IMR-90 (cell line): ENCODE results near the gene ARHGEF1. TPM values are rescaled to one million over a fixed set of nuclear protein-coding genes. Genes with fewer than 3 reads are reported as not detected.

Experiments
- ATAC-seq: fragments of 200-7000 bp; cut with Tn5 transposase; 2 replicates; pipeline ENCODE4 v1.9.1; 2020; ENCODE audit warnings: low read depth, mild to moderate bottlenecking, moderate library complexity
- BruUV-seq: library from RNA; stranded (reverse); fragments of 400-500 nt; replicated peaks from 2 replicates; lab custom pipeline; 2021; lab: Mats Ljungman, UMichigan
- CTCF ChIA-PET: fragments of 300-600 bp; formaldehyde crosslinking; extraction: SDS; loops from one replicate; lab custom pipeline; 2021; ENCODE audit warnings: antibody characterized with exemption; lab: Yijun Ruan, JAX
- POLR2A ChIA-PET: fragments of 300-600 bp; sonication (Branson Sonifier 250); formaldehyde crosslinking; loops from one replicate; lab custom pipeline; 2022; ENCODE audit warnings: antibody characterized with exemption; ENCODE audit not compliant: unreplicated experiment; lab: Charles Lee
- DNase-seq: peaks from one replicate; pipeline ENCODE4 v3.0.0; 2013
- H2AFZ ChIP-seq: replicated peaks from 2 replicates; pipeline ENCODE3; 2013; ENCODE audit warnings: low read length, mild to moderate bottlenecking; ENCODE audit not compliant: poor library complexity
- H2AK5ac ChIP-seq: 2 replicates; pipeline ENCODE4 v1.6.1; 2013; ENCODE audit warnings: low read depth, low read length, inconsistent platforms
- H2AK9ac ChIP-seq: replicated peaks from 2 replicates; pipeline ENCODE3; 2013; ENCODE audit warnings: mild to moderate bottlenecking, low read depth, low read length, moderate library complexity; ENCODE audit not compliant: poor library complexity
- H2BK120ac ChIP-seq: 2 replicates; pipeline ENCODE4 v1.6.1; 2013; ENCODE audit warnings: low read depth, low read length, inconsistent platforms
- H2BK15ac ChIP-seq: 3 replicates; pipeline ENCODE4 v1.6.1; 2013; ENCODE audit warnings: low read depth, low read length, inconsistent platforms
- H2BK20ac ChIP-seq: 2 replicates; pipeline ENCODE4 v1.6.1; 2013; ENCODE audit warnings: low read depth, mild to moderate bottlenecking, inconsistent platforms, low read length, moderate library complexity
- H2BK5ac ChIP-seq: 2 replicates; pipeline ENCODE4 v1.6.1; 2013; ENCODE audit warnings: mild to moderate bottlenecking, low read depth, low read length, inconsistent platforms; ENCODE audit not compliant: poor library complexity, severe bottlenecking
- H3K14ac ChIP-seq: replicated peaks from 2 replicates; pipeline ENCODE4 v1.6.1; 2013; ENCODE audit warnings: low read depth, low read length, inconsistent platforms
- H3K18ac ChIP-seq: 2 replicates; pipeline ENCODE4 v1.6.1; 2013; ENCODE audit warnings: low read depth, low read length, control low read depth
- H3K23ac ChIP-seq: 2 replicates; pipeline ENCODE4 v1.6.1; 2013; ENCODE audit warnings: low read depth, low read length, inconsistent platforms
- H3K27ac ChIP-seq: 2 replicates; pipeline ENCODE4 v1.5.1; 2013; ENCODE audit warnings: mild to moderate bottlenecking, control low read depth, low read length; ENCODE audit not compliant: insufficient read depth
- H3K27me3 ChIP-seq: 2 replicates; pipeline ENCODE4 v1.6.1; 2013; ENCODE audit warnings: low read length; ENCODE audit not compliant: control insufficient read depth, insufficient read depth
- H3K36me3 ChIP-seq: 2 replicates; pipeline ENCODE4 v1.6.1; 2013; ENCODE audit warnings: low read length, mixed read lengths; ENCODE audit not compliant: control insufficient read depth, insufficient read depth
- H3K4ac ChIP-seq: 2 replicates; pipeline ENCODE4 v1.6.1; 2013; ENCODE audit warnings: low read depth, low read length, inconsistent platforms
- H3K4me1 ChIP-seq: 2 replicates; pipeline ENCODE4 v1.6.1; 2013; ENCODE audit warnings: low read length, mixed read lengths; ENCODE audit not compliant: control insufficient read depth, insufficient read depth
- H3K4me2 ChIP-seq: 2 replicates; pipeline ENCODE4 v1.6.1; 2013; ENCODE audit warnings: low read depth, mild to moderate bottlenecking, control low read depth, low read length, moderate library complexity
- H3K4me3 ChIP-seq: 2 replicates; pipeline ENCODE4 v1.5.1; 2013; ENCODE audit warnings: low read depth, mild to moderate bottlenecking, control low read depth, low read length, moderate library complexity; ENCODE audit not compliant: insufficient read depth
- H3K56ac ChIP-seq: 2 replicates; pipeline ENCODE4 v1.6.1; 2013; ENCODE audit warnings: low read length, inconsistent platforms; ENCODE audit not compliant: insufficient read depth; ENCODE audit errors: extremely low read depth
- H3K79me1 ChIP-seq, 2 experiments: 2 replicates each; pipeline ENCODE4 v1.6.1; 2013; ENCODE audit warnings: low read length in 2 of 2, inconsistent platforms in 1 of 2, low read depth in 1 of 2
- H3K9ac ChIP-seq: 2 replicates; pipeline ENCODE4 v1.6.1; 2013; ENCODE audit warnings: low read depth, low read length, control low read depth
- H3K9me1 ChIP-seq: 2 replicates; pipeline ENCODE4 v1.6.1; 2013; ENCODE audit warnings: low read length, inconsistent platforms; ENCODE audit not compliant: insufficient read depth
- H3K9me3 ChIP-seq: 2 replicates; pipeline ENCODE4 v1.6.1; 2013; ENCODE audit warnings: low read length; ENCODE audit not compliant: control insufficient read depth, insufficient read depth
- H4K20me1 ChIP-seq: 2 replicates; pipeline ENCODE4 v1.6.1; 2013; ENCODE audit warnings: low read length, inconsistent platforms; ENCODE audit not compliant: insufficient read depth
- H4K5ac ChIP-seq: 2 replicates; pipeline ENCODE4 v1.6.1; 2013; ENCODE audit warnings: mild to moderate bottlenecking, low read depth, low read length, control low read depth
- H4K8ac ChIP-seq, 2 experiments: 2 replicates each; pipeline ENCODE4 v1.6.1; 2013; ENCODE audit warnings: low read depth in 2 of 2, low read length in 2 of 2, control low read depth in 1 of 2, inconsistent platforms in 1 of 2
- H4K91ac ChIP-seq: 2 replicates; pipeline ENCODE4 v1.6.1; 2013; ENCODE audit warnings: low read depth, low read length, inconsistent platforms; ENCODE audit not compliant: insufficient read depth
- CEBPB ChIP-seq: IDR thresholded peaks from 2 replicates; pipeline ENCODE4 v1.6.1; 2012; ENCODE audit warnings: low read depth, low read length, improper control_type of control experiment
- CTCF ChIP-seq: conservative IDR thresholded peaks from 2 replicates; pipeline ENCODE4 v1.5.1; 2012; ENCODE audit warnings: mild to moderate bottlenecking, low read depth, low read length, improper control_type of control experiment
- MAFK ChIP-seq: IDR thresholded peaks from 2 replicates; pipeline ENCODE4 v1.6.1; 2012; ENCODE audit warnings: low read depth, low read length, improper control_type of control experiment
- MXI1 ChIP-seq: IDR thresholded peaks from 2 replicates; pipeline ENCODE4 v1.6.1; 2012; ENCODE audit warnings: low read depth, mild to moderate bottlenecking, low read length, moderate library complexity, borderline replicate concordance
- RFX5 ChIP-seq: IDR thresholded peaks from 2 replicates; pipeline ENCODE4 v1.8.0; 2012; ENCODE audit warnings: low read depth, mild to moderate bottlenecking, low read length, moderate library complexity
- SMC3 ChIP-seq: fragments of 150-350 bp; IDR thresholded peaks from 2 replicates; pipeline ENCODE4 v1.6.1; 2016; ENCODE audit warnings: low read depth, mild to moderate bottlenecking, antibody characterized with exemption, low read length, moderate library complexity
- USF2 ChIP-seq: fragments of 150-350 bp; IDR thresholded peaks from 2 replicates; pipeline ENCODE4 v1.6.1; 2017; ENCODE audit warnings: mild to moderate bottlenecking, antibody characterized with exemption, low read length, low read depth
- WGBS, 2 experiments: methylation state at CpG; one replicate each; pipeline versions ENCODE4 v1.1.5 to v1.1.7; 2013; ENCODE audit warnings: missing lambda C conversion rate in 2 of 2; ENCODE audit not compliant: insufficient read length in 1 of 2; ENCODE audit errors: extremely low coverage in 2 of 2; 5-methylcytosine and 5-hydroxymethylcytosine counted together
- dilution Hi-C: fragments of 300-500 bp; cut with HindIII; formaldehyde crosslinking; loops from one replicate; pipeline ENCODE4 v1.14.3; 2018; ENCODE audit warnings: low sequenced_read_pairs; ENCODE audit not compliant: unreplicated experiment
- in situ Hi-C: fragments of 300-500 bp; cut with MboI; formaldehyde crosslinking; loops from 3 replicates; pipeline ENCODE4 v1.14.3; 2019; ENCODE audit warnings: low sequenced_read_pairs, inconsistent platforms, mixed read lengths
- intact Hi-C: fragments of 100-400 bp; cut with micrococcal nuclease; formaldehyde crosslinking; loops from 2 replicates; pipeline ENCODE4 v1.10.0; 2022
- polyA plus RNA-seq, 3 experiments: library from polyadenylated mRNA; depleted of rRNA; stranded (reverse); fragments of >200 nt; gene quantifications; 2 replicates each; pipeline ENCODE4 v1.2.3, GENCODE V29; 2012; ENCODE audit warnings: low replicate concordance in 1 of 3
- total RNA-seq: library from RNA; depleted of rRNA; stranded (reverse); fragments of >200 nt; gene quantifications from 2 replicates; pipeline ENCODE4 v1.2.3, GENCODE V29; 2012

The ARHGEF1 gene
- total and polyA plus RNA-seq, 2 of the 4 experiments (the other 2 are of a cell fraction) = 11.5 to 47.1 TPM

GRCh38 chr19:41910240-41910991 lies 27.4 kb downstream of the ARHGEF1 start:
- Histone ChIP-seq H2BK5ac (no peak overlapping the region), H2AK5ac (no peak overlapping the region), H3K9ac (no peak overlapping the region), H3K27ac (no peak overlapping the region), H2AK9ac (peak overlapping the region; percentile 26), H3K36me3 (peaks cover 16% of the 10 kb centered on the region), H3K9me1 (no peaks in the 10 kb centered on the region; the same call in 1 of the 2 replicates), H2BK120ac (no peak overlapping the region), H3K14ac (no peak overlapping the region), H3K9me3 (no peaks in the 10 kb centered on the region), H3K79me1 (no peaks in the 10 kb centered on the region), H3K18ac (no peak overlapping the region), H4K8ac (no peak overlapping the region), H3K4me2 (no peak overlapping the region), H3K4me3 (no peak overlapping the region), H3K27me3 (peaks cover 42% of the 10 kb centered on the region), H2AFZ (no peak overlapping the region), H2BK20ac (no peak overlapping the region), H4K91ac (no peak overlapping the region), H2BK15ac (no peak overlapping the region), H3K4ac (no peak overlapping the region), H4K20me1 (peaks cover 30% of the 10 kb centered on the region), H3K23ac (no peak overlapping the region), H4K5ac (no peak overlapping the region), H3K56ac (no peak overlapping the region), H3K4me1 (0 out of 2 replicates have a peak, but pooled peaks cover 2% of the 10 kb centered on the region)
- ATAC-seq = no peak
- BruUV-seq = no TSS peak
- CTCF ChIA-PET = no interaction called here
- 78% methylated on average over 4 of the region's 12 CpGs; no CpG with 5 or more reads in 1 of the 2 experiments for WGBS, 2 experiments
- TF ChIP-seq USF2 = no peak
- TF ChIP-seq CTCF = no peak
- TF ChIP-seq CEBPB = no peak
- no peak for TF ChIP-seq MXI1
- TF ChIP-seq RFX5 = no peak
- no peak for TF ChIP-seq SMC3
- no peak for TF ChIP-seq MAFK
- POLR2A ChIA-PET = no interaction called here
- in situ Hi-C loops (no loop called here), dilution Hi-C loops (no loop called here), intact Hi-C loops (no loop called here)
- no peak for DNase-seq
